ENCODE measurements around the gene BEST4. TPM values are rescaled to one million over a fixed set of nuclear protein-coding genes. Genes with fewer than 3 reads are reported as not detected.

The BEST4 gene
- total RNA-seq, 1 donor from 2014 or later, result not detected

GRCh38 chr1:44735992-44736391 is 52.0 kb downstream of the BEST4 start:
- DNase-seq (ENCODE audit: low read depth) (no peak), FAIRE-seq (no peak)
- Histone ChIP-seq H3K4me3 (ENCODE audit: low read depth, low read length) (no peak overlapping the region), H3K27me3 (ENCODE audit: control insufficient read depth, insufficient read depth, low read length) (no peaks in the 10 kb centered on the region), H3K36me3 (ENCODE audit: control insufficient read depth, insufficient read depth, low read length) (no peaks in the 10 kb centered on the region)
- no peak for TF ChIP-seq CTCF (IDR thresholded peaks at IDR 0.05; ENCODE audit: insufficient read depth, low read length, severe bottlenecking)

GRCh38 chr1:44733784-44734183 is 54.2 kb downstream of the BEST4 start:
- FAIRE-seq (no peak), DNase-seq (ENCODE audit: low read depth) (no peak)
- Histone ChIP-seq H3K4me3 (ENCODE audit: low read depth, low read length) (no peak overlapping the region), H3K36me3 (ENCODE audit: control insufficient read depth, insufficient read depth, low read length) (no peaks in the 10 kb centered on the region), H3K27me3 (ENCODE audit: control insufficient read depth, insufficient read depth, low read length) (no peaks in the 10 kb centered on the region)
- TF ChIP-seq CTCF (IDR thresholded peaks at IDR 0.05; ENCODE audit: insufficient read depth, low read length, severe bottlenecking), result no peak

Other genes with a start within 250 kb of the BEST4 start
- gene TMEM53, start 113.7 kb downstream of the BEST4 start, total RNA-seq, result 6.1 and 8.3 TPM in 2 replicates
- 0.38 TPM in 1 of 2 replicates, not detected in the other for gene ARMH1, start 113.5 kb downstream of the BEST4 start, total RNA-seq
- not detected in 2 replicates for gene RNU5D-1, start 57.0 kb downstream of the BEST4 start, total RNA-seq
- 0.79 and 1.2 TPM in 2 replicates for gene KIF2C, start 48.3 kb downstream of the BEST4 start, total RNA-seq
- gene RPS8, start 12.6 kb downstream of the BEST4 start, total RNA-seq, result 2,098 and 3,387 TPM in 2 replicates
- 14.2 and 19.5 TPM in 2 replicates for gene PLK3, start 12.2 kb upstream of the BEST4 start, total RNA-seq
- gene DYNLT4, start 19.2 kb upstream of the BEST4 start, total RNA-seq, result not detected in 2 replicates
- gene BTBD19, start 20.4 kb upstream of the BEST4 start, total RNA-seq, result 0.53 and 0.77 TPM in 2 replicates
- gene PTCH2, start 55.1 kb upstream of the BEST4 start, total RNA-seq, result under 0.01 TPM in 1 of 2 replicates, not detected in the other
- 16.9 and 23.4 TPM in 2 replicates for gene EIF2B3, start 198.4 kb upstream of the BEST4 start, total RNA-seq
- gene HECTD3, start 223.2 kb upstream of the BEST4 start, total RNA-seq, result 12.1 and 16.8 TPM in 2 replicates
- 122 and 151 TPM in 2 replicates for gene UROD, start 224.1 kb upstream of the BEST4 start, total RNA-seq